ENCODE results near the gene NCK2. TPM values are rescaled to one million over a fixed set of nuclear protein-coding genes. Genes with fewer than 3 reads are reported as not detected.

The NCK2 gene
- total RNA-seq, 8 experiments from 2014 or later, result 5.5 to 43.3 (median 27.3) TPM

DNA sequence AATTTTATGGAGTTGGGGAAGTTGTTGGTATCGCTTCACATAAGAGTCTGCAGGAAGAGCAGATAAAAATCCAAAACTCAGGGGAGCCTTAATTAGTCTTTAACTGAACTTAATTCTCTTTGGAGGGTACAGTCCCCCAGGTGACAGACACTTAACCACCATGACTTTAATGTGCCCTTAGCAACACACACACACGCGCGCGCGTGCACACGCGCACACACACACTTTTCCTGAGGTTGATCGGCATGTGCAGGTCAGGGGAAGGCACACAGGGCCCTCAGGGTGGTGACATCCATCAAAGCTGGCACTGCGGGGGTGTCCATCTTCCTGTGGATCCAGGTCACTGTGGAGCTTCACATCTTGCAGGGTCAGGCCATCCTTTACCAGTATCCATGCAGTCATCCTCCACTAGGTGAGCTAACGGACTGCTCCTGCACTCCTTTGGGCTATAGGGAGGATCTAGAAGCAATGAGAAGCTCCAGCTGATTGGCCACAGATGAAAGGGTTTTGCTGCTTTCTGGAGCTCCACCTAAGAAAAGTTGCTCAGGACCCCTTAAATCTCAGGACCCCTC is 21.9 kb upstream of the NCK2 start:
- H3K4me3 ChIP-seq, result no peak overlapping the region
- in situ Hi-C loops (cut with MboI; ENCODE audit: low pct_unique_long_range_greater_than_20kb in 2 of 9, low sequenced_read_pairs in 9 of 9, unreplicated experiment in 9 of 9), result no loop called here
- H3K4me1 ChIP-seq (replicated peaks in 1 of 2), result peaks cover 6 to 11% of the 10 kb centered on the region in 2 donors
- H3K27ac ChIP-seq, result no peak overlapping the region
- ATAC-seq (replicated peaks in 6 of 8), result no peak
- WGBS, 10 experiments, result 86 to 100% (median 95%) methylated on average over 1 to 10 of the region's 11 CpGs

DNA sequence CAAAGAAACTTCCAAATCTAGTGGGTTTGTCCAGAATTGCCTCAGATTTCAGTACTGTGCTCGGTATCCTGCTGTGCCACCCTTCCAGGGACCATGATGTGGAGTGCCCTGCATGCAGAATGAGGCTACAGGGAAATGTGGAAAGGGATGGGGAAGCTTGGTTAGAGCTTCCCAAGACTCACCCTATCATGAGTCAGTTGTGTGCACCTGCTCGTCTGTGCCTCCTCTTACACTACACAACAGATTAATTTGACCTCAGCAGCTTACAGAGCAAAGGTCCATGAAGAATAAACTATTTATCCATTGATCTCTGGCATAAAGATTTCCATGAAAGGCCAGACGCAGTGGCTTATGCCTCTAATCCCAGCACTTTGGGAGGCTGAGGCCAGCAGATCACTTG is 21.3 kb upstream of the NCK2 start:
- no peak for ATAC-seq (replicated peaks in 6 of 8)
- Histone ChIP-seq H3K4me3 (no peak overlapping the region), H3K4me1 (replicated peaks in 1 of 2) (peaks cover 6 to 11% of the 10 kb centered on the region in 2 donors), H3K27ac (no peak overlapping the region)
- in situ Hi-C loops (cut with MboI; ENCODE audit: low pct_unique_long_range_greater_than_20kb in 2 of 9, low sequenced_read_pairs in 9 of 9, unreplicated experiment in 9 of 9), result no loop called here
- WGBS, 10 experiments, result 17 to 100% (median 80%) methylated on average over 1 to 3 of the region's 3 CpGs; no CpG with 5 or more reads in 5 of the 10 experiments

GRCh38 chr2:105725388-105725787 is 19.3 kb upstream of the NCK2 start:
- in situ Hi-C loops (cut with MboI; ENCODE audit: low pct_unique_long_range_greater_than_20kb in 2 of 9, low sequenced_read_pairs in 9 of 9, unreplicated experiment in 9 of 9), result no loop called here
- no peak overlapping the region for H3K4me3 ChIP-seq
- ATAC-seq (replicated peaks in 6 of 8), result peak in 5 of 8 experiments; percentile 13 to 81 (median 71)
- H3K27ac ChIP-seq, result no peak overlapping the region
- WGBS, 10 experiments, result 7 to 92% (median 27%) methylated on average over 1 to 5 of the region's 5 CpGs; no CpG with 5 or more reads in 1 of the 10 experiments
- peaks cover 6 to 11% of the 10 kb centered on the region in 2 donors for H3K4me1 ChIP-seq (replicated peaks in 1 of 2)

DNA sequence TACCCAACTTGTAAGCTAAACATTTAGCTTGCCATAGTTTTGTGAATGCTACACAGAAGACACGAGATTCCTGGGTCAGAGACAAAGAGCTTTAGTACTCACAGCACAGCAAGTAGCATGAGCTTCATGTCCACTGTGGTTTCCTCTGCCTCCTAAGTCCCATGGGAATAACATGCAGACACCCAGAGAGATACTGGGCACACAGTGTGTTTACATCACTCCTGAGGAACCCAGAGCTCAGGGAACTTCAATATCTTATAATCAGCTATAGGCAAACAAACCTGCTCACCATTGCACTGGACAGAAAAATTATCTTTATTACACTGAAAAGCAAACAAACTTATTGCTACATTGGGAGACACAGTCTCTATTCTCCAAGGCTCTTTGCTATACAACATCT is 14.5 kb upstream of the NCK2 start:
- H3K4me1 ChIP-seq (replicated peaks in 1 of 2), result peaks cover 1 to 8% of the 10 kb centered on the region in 2 donors
- H3K4me3 ChIP-seq, result no peak overlapping the region
- ATAC-seq (replicated peaks in 6 of 8), result no peak
- no peak overlapping the region for H3K27ac ChIP-seq
- in situ Hi-C loops (cut with MboI; ENCODE audit: low pct_unique_long_range_greater_than_20kb in 2 of 9, low sequenced_read_pairs in 9 of 9, unreplicated experiment in 9 of 9), result no loop called here
- WGBS, 10 experiments, result 17 to 100% (median 63%) methylated on average over 1 of the region's 1 CpG; no CpG with 5 or more reads in 5 of the 10 experiments

DNA sequence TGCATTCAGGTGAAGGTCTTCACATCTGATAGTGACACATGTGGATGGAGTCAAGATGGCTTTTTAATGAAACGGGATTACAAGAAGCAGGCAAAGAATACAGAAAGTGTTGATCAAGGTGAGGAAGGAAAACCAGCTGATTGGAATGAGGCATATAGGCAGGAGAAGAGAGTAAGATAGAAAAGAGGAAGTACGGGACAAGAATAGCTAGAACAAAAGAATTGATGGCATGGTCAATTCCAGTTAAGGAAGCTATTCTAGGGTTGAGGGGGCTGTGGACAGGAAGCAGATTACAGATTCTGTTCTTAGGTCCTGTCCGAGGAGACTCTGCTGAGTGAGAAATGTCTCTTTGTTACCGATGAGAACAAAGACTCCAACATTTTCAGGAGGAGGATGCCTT is 13.2 kb upstream of the NCK2 start:
- 0 to 92% (median 62%) methylated on average over 2 to 4 of the region's 4 CpGs; no CpG with 5 or more reads in 1 of the 10 experiments for WGBS, 10 experiments
- in situ Hi-C loops (cut with MboI; ENCODE audit: low pct_unique_long_range_greater_than_20kb in 2 of 9, low sequenced_read_pairs in 9 of 9, unreplicated experiment in 9 of 9), result no loop called here
- Histone ChIP-seq H3K4me3 (no peak overlapping the region), H3K27ac (no peak overlapping the region), H3K4me1 (replicated peaks in 1 of 2) (no peaks in the 10 kb centered on the region)
- ATAC-seq (replicated peaks in 6 of 8), result no peak

DNA sequence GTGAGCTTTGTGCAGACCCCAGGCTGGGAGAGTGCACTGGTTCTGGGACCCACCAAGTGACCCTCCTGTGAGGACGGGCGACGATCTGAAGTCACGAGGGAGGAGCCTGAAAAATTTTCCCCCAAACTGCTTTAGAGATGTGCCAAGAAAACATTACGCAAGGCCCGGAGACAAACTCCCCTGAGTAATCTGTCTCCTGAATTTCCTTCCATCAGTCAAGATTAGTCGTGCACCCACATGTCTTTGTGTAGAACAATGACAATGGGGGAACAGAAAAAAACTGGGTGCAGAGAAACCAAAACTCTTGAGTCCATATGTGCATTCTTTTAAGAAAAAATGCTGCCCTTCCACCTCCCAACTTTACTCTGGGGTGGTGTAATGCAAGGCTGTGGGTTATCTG is 12.6 kb upstream of the NCK2 start:
- ATAC-seq (replicated peaks in 6 of 8), result no peak
- Histone ChIP-seq H3K27ac (no peak overlapping the region), H3K4me3 (no peak overlapping the region), H3K4me1 (replicated peaks in 1 of 2) (no peaks in the 10 kb centered on the region)
- in situ Hi-C loops (cut with MboI; ENCODE audit: low pct_unique_long_range_greater_than_20kb in 2 of 9, low sequenced_read_pairs in 9 of 9, unreplicated experiment in 9 of 9), result no loop called here
- 3 to 100% (median 77%) methylated on average over 1 to 6 of the region's 7 CpGs; no CpG with 5 or more reads in 3 of the 10 experiments for WGBS, 10 experiments

GRCh38 chr2:105732955-105733607 is 11.6 kb upstream of the NCK2 start:
- WGBS, 10 experiments, result 39 to 100% (median 90%) methylated on average over 1 to 4 of the region's 6 CpGs; no CpG with 5 or more reads in 2 of the 10 experiments
- no peak overlapping the region for H3K27ac ChIP-seq
- ATAC-seq (replicated peaks in 6 of 8), result no peak
- no peaks in the 10 kb centered on the region for H3K4me1 ChIP-seq (replicated peaks in 1 of 2)
- no peak overlapping the region for H3K4me3 ChIP-seq
- in situ Hi-C loops (cut with MboI; ENCODE audit: low pct_unique_long_range_greater_than_20kb in 2 of 9, low sequenced_read_pairs in 9 of 9, unreplicated experiment in 9 of 9), result no loop called here

GRCh38 chr2:105733875-105734274 is 10.8 kb upstream of the NCK2 start:
- 47 to 100% (median 85%) methylated on average over 1 to 3 of the region's 5 CpGs; no CpG with 5 or more reads in 3 of the 10 experiments for WGBS, 10 experiments
- in situ Hi-C loops (cut with MboI; ENCODE audit: low pct_unique_long_range_greater_than_20kb in 2 of 9, low sequenced_read_pairs in 9 of 9, unreplicated experiment in 9 of 9), result no loop called here
- H3K4me3 ChIP-seq, result no peak overlapping the region

GRCh38 chr2:105734762-105735538 is 9.8 kb upstream of the NCK2 start:
- Histone ChIP-seq H3K4me3 (no peak overlapping the region), H3K27ac (no peak overlapping the region), H3K4me1 (replicated peaks in 1 of 2) (no peaks in the 10 kb centered on the region)
- no peak for ATAC-seq (replicated peaks in 6 of 8)
- in situ Hi-C loops (cut with MboI; ENCODE audit: low pct_unique_long_range_greater_than_20kb in 2 of 9, low sequenced_read_pairs in 9 of 9, unreplicated experiment in 9 of 9), result no loop called here
- 41 to 100% (median 72%) methylated on average over 1 to 3 of the region's 4 CpGs; no CpG with 5 or more reads in 3 of the 10 experiments for WGBS, 10 experiments

More at GRCh38 chr2:105733875-105734274, 10.8 kb upstream of the NCK2 start:
- Histone ChIP-seq H3K4me1 (replicated peaks in 1 of 2) (no peaks in the 10 kb centered on the region), H3K27ac (no peak overlapping the region)
- no peak for ATAC-seq (replicated peaks in 6 of 8)

- no peak overlapping the region for H3K4me3 ChIP-seq
- in situ Hi-C loops (cut with MboI; ENCODE audit: low pct_unique_long_range_greater_than_20kb in 2 of 9, low sequenced_read_pairs in 9 of 9, unreplicated experiment in 9 of 9), result no loop called here
- ATAC-seq (replicated peaks in 6 of 8), result no peak
- no peak overlapping the region for H3K27ac ChIP-seq
- 65 to 97% (median 86%) methylated on average over 4 to 5 of the region's 6 CpGs; no CpG with 5 or more reads in 6 of the 10 experiments for WGBS, 10 experiments
- no peaks in the 10 kb centered on the region for H3K4me1 ChIP-seq (replicated peaks in 1 of 2)
Observed at GRCh38 chr2:105736145-105736544, 8.6 kb upstream of the NCK2 start.

DNA sequence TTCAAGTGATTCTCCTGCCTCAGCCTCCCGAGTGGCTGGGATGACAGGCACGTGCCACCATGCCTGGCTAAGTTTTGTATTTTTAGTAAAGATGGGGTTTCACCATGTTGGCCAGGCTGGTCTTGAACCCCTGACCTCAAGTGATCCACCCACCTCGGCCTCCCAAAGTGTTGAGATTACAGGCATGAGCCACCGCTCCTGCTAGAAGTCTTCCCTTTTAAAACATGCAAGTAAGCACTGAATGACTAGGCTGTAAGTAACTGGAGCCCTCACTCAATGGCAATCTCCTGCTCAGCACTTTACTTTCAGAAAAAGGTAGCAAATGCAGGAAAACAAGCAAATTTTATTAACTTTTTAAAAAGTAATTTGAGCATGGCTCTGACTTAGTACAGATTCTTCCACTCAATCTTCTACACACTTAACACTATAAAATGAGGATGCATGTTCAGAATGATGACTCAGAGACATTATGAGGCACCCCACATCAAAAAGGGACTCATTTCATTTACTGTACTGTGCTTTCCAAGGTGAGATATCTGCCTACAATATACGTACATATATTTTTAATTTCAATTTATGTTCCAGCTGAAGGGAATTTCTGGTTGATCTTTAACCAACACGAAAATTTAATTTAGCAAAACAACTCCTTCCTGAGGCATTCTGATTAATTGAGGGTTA is 6.6 kb upstream of the NCK2 start:
- H3K4me3 ChIP-seq, result no peak overlapping the region
- H3K4me1 ChIP-seq (replicated peaks in 1 of 2), result no peaks in the 10 kb centered on the region
- 32 to 94% (median 82%) methylated on average over 1 to 6 of the region's 6 CpGs for WGBS, 10 experiments
- in situ Hi-C loops (cut with MboI; ENCODE audit: low pct_unique_long_range_greater_than_20kb in 2 of 9, low sequenced_read_pairs in 9 of 9, unreplicated experiment in 9 of 9), result no loop called here
- ATAC-seq (replicated peaks in 6 of 8), result no peak
- H3K27ac ChIP-seq, result no peak overlapping the region

- 40 to 95% (median 83%) methylated on average over 3 to 6 of the region's 6 CpGs for WGBS, 10 experiments
- no peak overlapping the region for H3K4me3 ChIP-seq
- in situ Hi-C loops (cut with MboI; ENCODE audit: low pct_unique_long_range_greater_than_20kb in 2 of 9, low sequenced_read_pairs in 9 of 9, unreplicated experiment in 9 of 9), result no loop called here
- H3K4me1 ChIP-seq (replicated peaks in 1 of 2), result peaks cover 0 to 1% of the 10 kb centered on the region in 2 donors
- no peak for ATAC-seq (replicated peaks in 6 of 8)
- H3K27ac ChIP-seq, result no peak overlapping the region
Observed at GRCh38 chr2:105738658-105739241, 6.0 kb upstream of the NCK2 start.

Data from motor neuron (in vitro differentiated cells).